Activated CD8-positive, alpha-beta memory T cell treated with anti-CD3 and anti-CD28 coated beads, Interleukin-2, amount 10 ng/mL, durations not matched to agents 7 days and 5 days (primary cell): ENCODE data around the gene TPCN1. TPM values are rescaled to one million over a fixed set of nuclear protein-coding genes. Genes with fewer than 3 reads are reported as not detected.

ENCODE experiments used
- ATAC-seq: fragments of 150-1000 bp; cut with Tn5 transposase; one replicate; pipeline ENCODE4 v1.10.0; 2021; ENCODE audit warnings: moderate library complexity
- CTCF ChIA-PET: fragments of 350-600 bp; sonication (Branson Sonifier 250); formaldehyde crosslinking; loops from one replicate; lab custom pipeline; 2021; ENCODE audit warnings: antibody characterized with exemption; lab: Charles Lee
- DNase-seq: peaks from one replicate; pipeline ENCODE4 v3.0.0-alpha.2; 2020
- H3K27ac Mint-ChIP-seq: one replicate; pipeline ENCODE4 v1.8.0; 2021; ENCODE audit warnings: mild to moderate bottlenecking, mixed read lengths
- H3K27me3 Mint-ChIP-seq: one replicate; pipeline ENCODE4 v1.8.0; 2021; ENCODE audit warnings: mixed read lengths
- H3K36me3 Mint-ChIP-seq: one replicate; pipeline ENCODE4 v1.8.0; 2021; ENCODE audit warnings: mild to moderate bottlenecking, mixed read lengths
- H3K4me1 Mint-ChIP-seq: one replicate; pipeline ENCODE4 v1.8.0; 2021; ENCODE audit warnings: mixed read lengths
- H3K4me3 Mint-ChIP-seq: one replicate; pipeline ENCODE4 v1.8.0; 2021; ENCODE audit warnings: mild to moderate bottlenecking, moderate library complexity, mixed read lengths
- H3K9me3 Mint-ChIP-seq: one replicate; pipeline ENCODE4 v1.8.0; 2022; ENCODE audit warnings: low read depth, mixed read lengths
- total RNA-seq, 2 experiments: library from RNA; stranded (reverse); gene quantifications; one replicate each; pipeline ENCODE4 v1.2.3, GENCODE V29; 2021

Gene TPCN1
- total RNA-seq, 2 experiments from 2014 or later, result 21.4 to 23.3 TPM

DNA sequence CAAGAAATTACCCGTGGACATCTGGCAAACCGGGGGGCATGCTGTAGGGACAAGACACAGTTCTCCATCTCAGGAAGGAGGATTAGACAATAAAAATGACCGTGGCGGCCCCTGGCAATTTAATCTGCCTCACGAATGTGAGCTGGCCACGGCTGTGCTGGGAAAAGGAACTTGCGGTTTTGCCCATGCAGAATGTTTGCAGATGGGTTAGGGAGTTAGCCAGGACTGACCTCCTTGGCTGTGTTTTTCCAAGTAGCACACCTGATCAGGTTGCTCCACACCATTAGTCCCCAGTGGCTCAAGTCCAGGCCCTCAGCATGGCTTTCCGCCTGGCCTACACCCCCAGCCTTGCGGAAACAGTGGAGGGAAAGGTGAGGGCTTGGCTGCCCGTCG, 20.8 kb downstream of the TPCN1 start:
- CTCF ChIA-PET, result no interaction called here
- Mint-ChIP-seq H3K4me3 (no peak overlapping the region), H3K4me1 (no peaks in the 10 kb centered on the region), H3K36me3 (peaks cover 3% of the 10 kb centered on the region), H3K9me3 (no peaks in the 10 kb centered on the region), H3K27me3 (no peaks in the 10 kb centered on the region), H3K27ac (no peak overlapping the region)
- ATAC-seq (no peak), DNase-seq (no peak)

DNA sequence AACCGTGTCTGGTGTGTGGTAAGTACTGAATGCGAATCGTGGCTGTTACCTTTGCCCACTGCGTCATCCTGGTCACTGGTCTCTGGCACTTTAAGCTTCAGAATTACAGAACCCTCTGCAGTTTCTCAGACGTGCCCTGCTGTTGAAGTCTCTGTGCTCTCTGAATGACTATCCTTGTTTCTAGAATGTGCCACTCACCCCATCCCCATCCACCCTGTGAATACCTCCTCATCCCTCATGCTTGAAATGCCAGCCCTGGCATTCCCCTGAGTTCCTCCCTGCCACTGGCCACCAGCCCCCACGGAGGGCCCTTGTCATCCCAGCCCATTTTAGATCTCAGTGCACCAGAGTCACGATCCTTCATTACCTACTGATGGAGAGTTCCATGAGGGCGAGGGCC, 21.3 kb downstream of the TPCN1 start:
- DNase-seq (no peak), ATAC-seq (no peak)
- no peaks in the 10 kb centered on the region for H3K27me3 Mint-ChIP-seq
- no peaks in the 10 kb centered on the region for H3K4me1 Mint-ChIP-seq
- no peak overlapping the region for H3K4me3 Mint-ChIP-seq
- no peak overlapping the region for H3K27ac Mint-ChIP-seq
- CTCF ChIA-PET, result interaction anchor here (1.2 kb wide), 1 partner anchor 23 kb away, joined by 3 read pairs; no protein-coding TSS in a partner anchor
- peaks cover 3% of the 10 kb centered on the region for H3K36me3 Mint-ChIP-seq
- H3K9me3 Mint-ChIP-seq, result no peaks in the 10 kb centered on the region

DNA sequence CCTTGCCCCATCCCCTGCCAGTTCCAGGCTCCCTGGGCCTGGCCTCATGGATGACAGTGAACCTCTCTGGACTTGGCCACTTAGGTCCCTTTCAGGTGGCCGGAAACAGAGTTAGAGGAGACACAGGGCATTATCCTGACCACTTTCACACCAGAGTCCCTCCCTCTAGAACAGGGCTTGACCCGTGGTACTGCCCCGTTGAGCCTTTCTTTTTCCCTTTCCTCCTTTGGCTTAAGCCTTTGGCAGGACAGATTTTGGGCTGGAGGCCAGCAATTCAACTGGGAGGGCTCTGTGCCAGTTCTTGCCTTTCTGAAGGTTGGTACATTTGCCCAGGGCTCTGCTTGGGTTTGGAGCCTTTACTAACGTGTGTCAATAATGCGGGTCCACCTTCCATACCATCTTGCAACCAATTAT, 22.8 kb downstream of the TPCN1 start:
- no peak for ATAC-seq
- H3K27ac Mint-ChIP-seq, result no peak overlapping the region
- CTCF ChIA-PET, result interaction anchor here (1.2 kb wide), 1 partner anchor 21 kb away, joined by 3 read pairs; no protein-coding TSS in a partner anchor
- no peak for DNase-seq
- no peaks in the 10 kb centered on the region for H3K27me3 Mint-ChIP-seq
- no peaks in the 10 kb centered on the region for H3K4me1 Mint-ChIP-seq
- H3K36me3 Mint-ChIP-seq, result peaks cover 1% of the 10 kb centered on the region
- H3K9me3 Mint-ChIP-seq, result no peaks in the 10 kb centered on the region
- no peak overlapping the region for H3K4me3 Mint-ChIP-seq

DNA sequence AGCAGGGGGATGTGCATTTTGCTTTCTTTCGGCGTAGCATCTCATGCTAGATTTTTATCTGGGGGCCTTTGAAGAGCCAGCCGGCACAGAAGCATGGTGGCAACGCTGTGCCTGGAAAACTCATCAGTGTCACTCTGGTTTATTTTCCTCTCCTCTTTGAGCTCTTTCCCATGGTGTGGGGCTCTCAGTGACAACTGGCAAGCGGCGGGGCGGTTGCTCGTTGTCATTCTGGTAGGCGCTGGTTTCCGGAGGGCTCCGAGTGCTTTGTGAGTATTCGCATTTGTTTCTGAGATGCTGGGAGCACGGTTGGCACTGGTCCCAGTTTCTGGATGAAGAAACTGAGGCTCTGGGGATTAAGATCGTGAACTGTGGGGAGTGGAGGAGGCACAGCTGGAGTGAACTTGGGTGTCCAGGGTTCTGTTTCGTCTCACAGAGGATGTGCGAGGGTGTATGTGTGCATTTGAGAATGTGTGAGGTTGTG, 23.3 kb downstream of the TPCN1 start:
- Mint-ChIP-seq H3K27ac (peak overlapping the region; percentile 39), H3K4me3 (no peak overlapping the region), H3K9me3 (no peaks in the 10 kb centered on the region)

DNA sequence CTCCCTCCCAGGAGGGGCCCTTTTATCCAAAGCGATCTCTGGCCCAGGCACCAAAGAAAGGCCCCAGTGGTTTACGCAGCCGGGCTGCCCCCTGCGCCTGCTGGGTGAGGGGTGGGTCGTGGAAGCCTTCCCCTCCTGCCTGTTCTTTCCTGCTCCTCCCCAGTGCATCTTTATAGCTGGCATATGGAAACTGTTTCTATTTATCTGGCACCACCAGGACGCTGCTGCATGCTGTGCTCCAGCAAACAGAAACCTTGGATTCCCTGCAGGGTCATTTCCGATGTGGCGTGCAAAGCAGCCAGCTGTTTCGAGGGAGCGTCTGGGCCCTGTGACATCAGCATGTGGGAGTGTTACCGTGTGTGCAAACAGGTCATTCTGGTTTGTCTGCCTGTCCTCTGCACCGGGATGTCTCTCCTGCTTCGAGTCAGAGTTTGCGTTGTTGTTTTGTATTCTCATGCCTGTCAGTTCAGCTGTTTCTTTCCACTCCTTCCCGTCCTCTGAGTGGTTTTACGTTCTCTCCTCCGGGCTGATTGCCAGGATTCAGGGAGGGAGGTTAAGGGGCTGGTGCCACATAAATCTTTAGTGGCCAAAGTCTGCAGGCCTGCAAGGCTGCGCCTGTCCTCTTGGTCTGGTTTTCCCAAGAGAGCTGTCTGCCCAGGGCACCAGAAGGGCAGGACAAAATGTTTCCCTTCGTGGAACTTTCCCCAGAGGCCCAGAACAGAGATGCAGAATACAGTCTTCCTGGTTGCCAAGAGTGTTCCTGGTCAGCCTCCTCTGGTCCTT, 24.6 kb downstream of the TPCN1 start:
- no peak for DNase-seq
- Mint-ChIP-seq H3K9me3 (no peaks in the 10 kb centered on the region), H3K36me3 (peaks cover 1% of the 10 kb centered on the region), H3K27ac (no peak overlapping the region), H3K4me1 (no peaks in the 10 kb centered on the region), H3K27me3 (no peaks in the 10 kb centered on the region), H3K4me3 (no peak overlapping the region)
- no peak for ATAC-seq
- CTCF ChIA-PET, result interaction anchor here (0.6 kb wide), 1 partner anchor 75 kb away, joined by 3 read pairs; no protein-coding TSS in a partner anchor

More for the DNA sequence above, 23.3 kb downstream of the TPCN1 start:
- DNase-seq (no peak), ATAC-seq (no peak)
- Mint-ChIP-seq H3K36me3 (peaks cover 1% of the 10 kb centered on the region), H3K4me1 (no peaks in the 10 kb centered on the region), H3K27me3 (no peaks in the 10 kb centered on the region)
- CTCF ChIA-PET, result no interaction called here

DNA sequence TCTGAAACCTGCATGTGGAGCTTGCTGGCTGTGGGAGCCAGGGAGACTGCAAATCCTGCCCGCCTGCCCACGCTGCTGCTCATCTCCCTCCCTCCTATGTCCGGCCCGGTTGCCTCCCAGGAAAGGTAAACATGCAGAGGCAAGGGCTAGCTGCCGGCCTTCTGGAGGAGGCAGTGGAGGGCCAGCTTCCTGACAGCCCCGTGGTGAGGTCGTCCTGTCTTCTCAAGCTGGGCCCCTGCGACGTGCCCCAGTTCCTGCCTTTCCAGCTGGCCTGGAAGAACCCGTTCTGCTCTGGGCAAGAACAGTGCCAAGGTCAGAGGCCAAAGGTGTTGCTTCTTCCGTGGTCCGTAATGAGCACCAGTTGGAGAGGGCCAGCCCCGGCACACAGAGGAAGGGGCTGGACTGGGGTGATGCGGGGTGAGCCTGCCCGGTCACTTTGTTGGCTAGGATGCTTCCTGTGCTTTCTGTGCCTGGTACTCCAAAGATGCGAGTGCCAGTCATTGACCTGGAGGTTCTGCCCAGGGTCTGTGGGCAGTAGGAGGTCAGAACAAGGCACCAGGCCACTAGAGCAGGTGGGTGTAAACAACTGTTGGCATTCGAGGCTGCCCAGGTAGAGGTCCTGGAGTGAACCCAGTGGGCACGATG, 25.3 kb downstream of the TPCN1 start:
- H3K4me3 Mint-ChIP-seq, result no peak overlapping the region
- no peak overlapping the region for H3K27ac Mint-ChIP-seq
- CTCF ChIA-PET, result no interaction called here
- H3K36me3 Mint-ChIP-seq, result peaks cover 1% of the 10 kb centered on the region
- no peaks in the 10 kb centered on the region for H3K27me3 Mint-ChIP-seq
- no peak for ATAC-seq
- no peaks in the 10 kb centered on the region for H3K4me1 Mint-ChIP-seq
- no peak for DNase-seq
- H3K9me3 Mint-ChIP-seq, result no peaks in the 10 kb centered on the region

DNA sequence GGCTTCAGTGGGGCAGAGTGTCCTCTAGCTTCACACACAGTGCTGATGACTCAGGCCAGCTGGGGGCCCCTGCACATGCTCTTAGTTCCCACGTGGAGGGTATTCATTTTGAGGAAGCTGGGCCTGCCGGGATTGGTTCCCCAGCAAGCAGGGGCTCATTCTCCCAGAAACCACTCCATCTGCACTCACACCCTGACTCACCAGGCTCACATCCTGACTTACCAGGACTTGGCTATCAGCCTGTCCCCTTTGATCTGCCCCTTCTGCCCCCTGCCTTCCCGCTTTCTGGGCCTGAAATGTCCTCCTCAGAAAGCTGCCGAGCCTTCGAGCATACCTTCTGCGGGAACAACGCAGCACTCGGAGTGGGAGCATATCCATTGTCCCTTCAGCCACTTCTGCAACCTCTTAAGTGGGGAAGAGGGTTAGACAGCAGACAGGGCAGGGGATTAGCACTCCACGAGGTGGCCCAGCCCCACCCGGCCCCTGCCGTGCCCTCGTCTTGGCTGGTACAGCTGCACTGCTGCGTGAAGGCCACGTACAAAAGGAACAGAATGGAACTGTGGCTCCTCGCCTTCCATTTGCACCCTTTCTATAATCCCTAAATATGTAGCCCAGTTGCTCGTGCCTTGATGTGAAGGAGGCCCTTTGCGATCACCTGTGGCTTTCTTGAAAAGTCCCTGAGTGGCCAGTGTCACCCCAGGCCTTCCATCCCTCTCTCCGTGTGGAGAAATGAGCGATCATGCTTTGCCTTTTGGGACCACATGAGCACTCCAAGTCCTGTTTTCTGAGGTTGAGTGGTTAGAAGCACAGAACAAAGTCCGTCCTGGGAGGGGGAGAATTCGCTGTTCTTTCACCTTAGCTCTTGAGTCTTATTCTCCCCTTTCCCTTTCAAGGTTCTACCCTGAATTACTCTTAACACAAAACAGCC, 26.1 kb downstream of the TPCN1 start:
- no peaks in the 10 kb centered on the region for H3K9me3 Mint-ChIP-seq
- H3K27me3 Mint-ChIP-seq, result no peaks in the 10 kb centered on the region
- H3K36me3 Mint-ChIP-seq, result peaks cover 1% of the 10 kb centered on the region
- no peak overlapping the region for H3K27ac Mint-ChIP-seq
- no peak overlapping the region for H3K4me3 Mint-ChIP-seq
- no peak for ATAC-seq
- DNase-seq, result no peak
- no peaks in the 10 kb centered on the region for H3K4me1 Mint-ChIP-seq
- CTCF ChIA-PET, result no interaction called here

DNA sequence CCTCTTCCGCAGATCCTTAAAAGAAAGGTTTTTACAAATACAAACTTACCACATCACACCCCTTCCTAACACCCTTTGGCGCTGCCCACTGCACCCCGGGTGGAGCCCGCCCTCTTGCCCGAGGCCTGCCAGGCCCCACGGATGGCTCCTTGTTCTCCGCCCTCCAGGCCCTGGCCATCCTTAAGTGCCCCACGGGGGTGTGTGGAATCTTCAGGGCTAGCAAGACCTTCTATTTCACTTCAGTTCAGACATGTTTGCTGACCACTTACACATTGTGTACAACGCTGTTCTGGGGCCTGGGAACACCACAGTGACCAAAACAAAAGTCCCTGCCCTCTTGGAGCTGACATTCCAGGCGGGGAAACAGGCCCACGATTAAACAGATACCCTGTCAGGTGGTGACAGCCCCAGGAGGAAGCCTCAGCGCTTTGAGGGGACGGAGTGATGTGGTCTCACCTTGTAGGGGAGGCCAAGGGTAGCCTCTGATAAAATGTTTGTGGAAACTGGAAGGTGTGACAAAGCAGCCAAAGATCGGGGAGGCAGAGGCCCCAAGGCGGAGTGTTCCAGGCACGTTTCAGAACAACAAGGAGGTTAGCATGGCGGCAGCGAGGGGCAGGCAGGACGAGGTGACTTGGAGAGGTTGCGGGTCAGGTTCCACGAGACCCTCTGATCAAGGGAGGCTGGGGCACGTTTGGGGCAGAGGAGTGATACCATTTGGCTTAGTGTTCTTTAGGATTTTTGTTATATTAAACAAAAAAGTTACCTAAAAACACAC, 27.0 kb downstream of the TPCN1 start:
- Mint-ChIP-seq H3K4me1 (no peaks in the 10 kb centered on the region), H3K27ac (no peak overlapping the region), H3K9me3 (no peaks in the 10 kb centered on the region), H3K4me3 (no peak overlapping the region), H3K27me3 (no peaks in the 10 kb centered on the region), H3K36me3 (peaks cover under 1% of the 10 kb centered on the region)
- DNase-seq (no peak), ATAC-seq (no peak)
- CTCF ChIA-PET, result no interaction called here

DNA sequence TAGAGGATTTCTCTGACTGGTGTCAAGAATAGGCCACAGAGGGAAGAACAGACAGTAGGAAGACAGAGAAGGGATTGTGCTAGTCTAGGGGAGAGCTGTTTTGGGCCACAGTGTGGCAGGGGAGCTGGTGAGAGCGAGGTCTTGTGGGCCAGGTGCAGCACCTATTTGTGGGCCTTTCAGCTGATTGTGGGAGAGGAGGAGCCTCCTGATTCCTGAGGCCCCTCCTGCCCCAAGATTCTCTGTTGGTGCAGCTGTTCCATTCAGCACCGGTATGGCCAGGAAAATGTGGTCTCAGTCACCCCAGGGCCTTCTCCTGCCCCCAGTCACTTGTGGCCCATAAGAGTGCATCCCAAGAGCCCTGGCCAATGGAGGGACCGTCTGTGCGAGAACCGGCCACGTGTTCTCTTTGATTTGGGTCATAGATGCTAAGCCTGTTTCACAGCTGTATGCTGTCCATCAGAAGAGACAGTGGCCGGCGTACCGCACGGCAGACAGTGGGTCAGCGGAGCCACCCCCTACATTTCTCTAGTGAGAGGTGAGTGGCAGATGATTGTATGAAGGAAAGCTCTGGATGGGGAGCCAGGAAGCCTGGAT, 27.7 kb downstream of the TPCN1 start:
- Mint-ChIP-seq H3K9me3 (peaks cover 3% of the 10 kb centered on the region), H3K27ac (no peak overlapping the region), H3K36me3 (peaks cover 7% of the 10 kb centered on the region), H3K4me1 (no peaks in the 10 kb centered on the region), H3K27me3 (no peaks in the 10 kb centered on the region), H3K4me3 (no peak overlapping the region)
- CTCF ChIA-PET, result no interaction called here
- DNase-seq, result no peak
- no peak for ATAC-seq

DNA sequence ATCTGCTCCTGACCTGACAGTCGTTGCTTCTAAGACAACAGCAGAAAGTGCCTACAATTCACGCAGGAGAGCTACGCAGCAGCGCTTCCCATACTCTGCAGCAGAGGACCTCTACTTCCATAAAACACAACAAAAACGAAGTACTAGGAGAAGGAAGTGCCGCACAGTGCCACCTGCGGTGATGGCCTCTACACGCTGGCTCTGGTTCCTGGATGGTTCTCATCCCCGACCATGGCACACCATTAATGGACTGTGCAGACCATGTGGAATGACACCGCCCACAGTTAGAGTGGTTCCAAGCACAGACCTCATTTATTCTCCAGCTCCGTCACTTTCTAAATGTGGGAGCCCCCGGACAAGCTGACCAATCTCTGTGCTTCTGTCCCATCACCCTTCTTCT, 28.3 kb downstream of the TPCN1 start:
- Mint-ChIP-seq H3K27ac (no peak overlapping the region), H3K4me1 (no peaks in the 10 kb centered on the region), H3K9me3 (peaks cover 3% of the 10 kb centered on the region), H3K36me3 (peaks cover 7% of the 10 kb centered on the region), H3K4me3 (no peak overlapping the region), H3K27me3 (no peaks in the 10 kb centered on the region)
- ATAC-seq (no peak), DNase-seq (no peak)
- CTCF ChIA-PET, result no interaction called here

DNA sequence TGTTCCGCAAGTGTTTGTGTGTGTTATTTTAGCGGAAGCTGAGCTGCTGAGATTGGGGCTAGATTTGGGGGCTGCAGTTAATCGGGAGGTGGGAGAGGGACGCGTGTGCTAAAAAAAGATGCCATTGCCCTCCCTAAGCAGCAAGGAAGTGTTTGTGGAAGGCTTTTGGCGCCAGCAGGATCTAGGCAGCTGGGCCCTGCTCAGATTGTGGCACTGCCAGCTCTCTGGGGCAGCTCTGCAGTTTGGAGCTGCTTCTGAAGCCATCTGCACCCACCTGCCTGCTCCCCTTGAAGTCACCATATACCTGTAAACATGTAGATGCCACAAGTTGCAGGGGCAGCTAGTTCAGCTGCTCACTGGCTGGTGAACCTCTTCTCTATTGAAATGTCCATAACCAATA, 28.8 kb downstream of the TPCN1 start:
- DNase-seq, result no peak
- H3K9me3 Mint-ChIP-seq, result peaks cover 3% of the 10 kb centered on the region

DNA sequence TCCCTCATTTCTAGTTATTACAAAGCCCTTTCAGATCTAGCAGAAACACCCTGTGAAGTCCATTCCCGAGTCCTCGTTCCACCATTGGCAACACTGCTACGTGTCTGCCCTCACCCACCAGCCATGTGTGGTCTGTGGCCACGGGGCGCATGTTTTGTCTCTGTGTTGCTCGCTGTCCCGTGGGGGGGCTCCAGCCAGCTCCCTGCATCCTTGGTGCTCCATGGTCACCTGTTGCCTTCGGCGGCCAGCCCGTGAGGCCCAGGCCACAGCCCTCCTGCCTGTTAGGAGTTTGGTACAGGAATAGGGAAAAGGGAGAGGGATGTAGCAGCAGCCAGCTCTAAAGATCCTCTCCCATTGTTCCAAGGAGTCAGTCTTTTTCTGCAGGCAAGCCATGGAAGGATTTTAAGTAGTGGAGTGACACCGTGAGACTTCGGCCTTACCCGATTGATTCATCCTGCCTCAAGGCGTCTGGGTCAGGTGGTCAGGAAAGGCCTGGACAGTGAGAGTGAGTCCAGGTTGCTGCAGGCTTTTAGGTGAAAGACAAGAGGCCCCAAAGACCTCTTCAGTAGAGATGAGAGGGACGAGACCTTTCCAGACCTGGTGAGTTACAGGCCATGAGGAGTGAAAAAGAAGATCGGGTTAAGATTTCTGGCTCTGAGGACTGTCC, 30.3 kb downstream of the TPCN1 start:
- Mint-ChIP-seq H3K27ac (no peak overlapping the region), H3K27me3 (no peaks in the 10 kb centered on the region), H3K9me3 (peaks cover 3% of the 10 kb centered on the region), H3K36me3 (peaks cover 11% of the 10 kb centered on the region), H3K4me1 (no peaks in the 10 kb centered on the region), H3K4me3 (no peak overlapping the region)
- no peak for ATAC-seq
- CTCF ChIA-PET, result no interaction called here
- no peak for DNase-seq

More for the DNA sequence above, 28.8 kb downstream of the TPCN1 start:
- peaks cover 11% of the 10 kb centered on the region for H3K36me3 Mint-ChIP-seq
- ATAC-seq, result no peak
- H3K27me3 Mint-ChIP-seq, result no peaks in the 10 kb centered on the region
- CTCF ChIA-PET, result no interaction called here
- no peaks in the 10 kb centered on the region for H3K4me1 Mint-ChIP-seq
- no peak overlapping the region for H3K27ac Mint-ChIP-seq
- H3K4me3 Mint-ChIP-seq, result no peak overlapping the region
